Cardiac septum (tissue), 1 donor: Measurements from ENCODE around the gene GAD1. TPM values are rescaled to one million over a fixed set of nuclear protein-coding genes. Genes with fewer than 3 reads are reported as not detected.

Experiments
- DNase-seq: peaks from one replicate; pipeline ENCODE4 v3.0.0-alpha.2; 2020; ENCODE audit warnings: low spot score
- intact Hi-C: fragments of 100-400 bp; cut with DNase I; formaldehyde crosslinking; loops from one replicate; pipeline ENCODE4 v1.14.0; 2022
- long read RNA-seq: library from polyadenylated mRNA; unstranded; transcript quantifications from one replicate; pipeline ENCODE4 v2.0.0, GENCODE V29; 2021
- total RNA-seq: library from RNA; stranded (reverse); fragmentation: NEBNext Ultra II Directional; extraction: Animal tissue kit (Norgen Biotek cat#: 25700); gene quantifications from one replicate; pipeline ENCODE4 v1.2.1, GENCODE V29; 2021
- donor health status: DM: no; HTN: no; CAD: no.

The GAD1 gene
- total RNA-seq: 0.46 TPM
- long read RNA-seq: 0 reads

GRCh38 chr2:170816504-170817092 lies at the start of gene GAD1:
Gene GAD1 (plus strand): TSS chr2:170816887. CDS start chr2:170818592, 1,705 bp downstream.
- peak; percentile 91 for DNase-seq

DNA sequence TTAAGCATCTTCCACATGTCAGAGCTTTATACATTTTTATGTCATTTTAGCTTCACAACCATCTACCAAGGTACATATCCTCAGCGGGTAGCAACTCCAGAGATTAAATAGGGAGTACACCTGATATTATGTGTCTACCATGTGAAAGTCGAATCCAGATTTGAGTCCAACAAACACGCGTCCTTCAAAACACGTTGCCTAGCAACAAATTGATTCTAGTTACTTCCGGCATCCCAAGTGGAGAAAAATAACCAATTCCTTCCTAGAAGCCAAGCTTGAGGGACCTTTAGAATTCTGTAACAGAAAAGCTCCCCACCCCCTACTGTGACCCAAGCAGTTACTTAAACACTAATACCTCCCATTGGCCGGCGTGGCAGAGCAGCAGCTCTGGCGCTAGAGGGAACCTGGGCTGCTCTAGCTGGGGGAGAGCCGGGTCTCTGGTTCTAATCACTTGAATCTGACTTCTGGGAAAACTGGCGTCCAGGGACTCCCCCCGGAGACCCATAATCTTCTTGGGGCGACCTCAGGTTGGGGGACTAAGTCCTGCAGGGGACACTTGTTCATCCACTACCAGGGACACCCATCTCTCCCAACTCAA lies 46.6 kb upstream of the GAD1 start, which contains the start of gene ERICH2:
Gene ERICH2 (plus strand): TSS at position 371 of the 598 bp plus-strand sequence. CDS start 304 bp downstream, outside the sequence.
- DNase-seq: no peak
- intact Hi-C loops: no loop called here

More at GRCh38 chr2:170816504-170817092, at the start of gene GAD1:
- intact Hi-C loops: loop anchor here (10.0 kb wide), 1 partner anchor 582 kb away; no protein-coding TSS in a partner anchor

GRCh38 chr2:170770606-170771420 lies 45.9 kb upstream of the GAD1 start:
- DNase-seq: peak; percentile 84
- intact Hi-C loops: no loop called here

DNA sequence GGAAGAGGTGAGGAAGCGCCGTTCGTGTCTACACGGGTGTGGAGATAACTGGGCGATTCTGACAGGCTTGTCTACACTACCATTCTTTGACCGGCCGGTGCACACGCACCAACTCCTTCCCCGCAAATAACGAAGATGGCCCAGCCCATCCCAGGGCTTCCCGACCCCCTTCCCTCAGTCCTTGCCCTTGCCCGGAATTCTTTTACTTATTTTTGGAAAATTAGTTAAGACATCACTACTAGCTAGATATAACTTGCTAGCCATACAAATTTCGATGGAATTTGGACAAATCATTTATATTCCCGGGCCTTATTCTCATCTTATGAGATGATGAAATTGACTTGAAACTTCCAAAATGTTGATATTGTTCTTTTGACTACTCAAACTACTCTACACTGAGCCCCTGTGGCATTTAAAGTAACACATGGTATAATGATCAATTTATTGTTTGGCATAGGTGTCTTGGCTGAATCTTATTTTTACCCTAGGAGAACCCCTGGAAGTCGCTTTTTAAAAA lies 45.2 kb upstream of the GAD1 start:
- intact Hi-C loops: no loop called here
- DNase-seq: no peak

- intact Hi-C loops: no loop called here
- no peak for DNase-seq
Measured at GRCh38 chr2:170772295-170772694, 44.4 kb upstream of the GAD1 start.

GRCh38 chr2:170774074-170774473 lies 42.6 kb upstream of the GAD1 start:
- intact Hi-C loops: no loop called here

GRCh38 chr2:170778900-170779299 lies 37.8 kb upstream of the GAD1 start:
- intact Hi-C loops: no loop called here
- no peak for DNase-seq

More at GRCh38 chr2:170774074-170774473, 42.6 kb upstream of the GAD1 start:
- no peak for DNase-seq

- intact Hi-C loops: no loop called here
Measured at GRCh38 chr2:170779304-170779703, 37.4 kb upstream of the GAD1 start.

DNA sequence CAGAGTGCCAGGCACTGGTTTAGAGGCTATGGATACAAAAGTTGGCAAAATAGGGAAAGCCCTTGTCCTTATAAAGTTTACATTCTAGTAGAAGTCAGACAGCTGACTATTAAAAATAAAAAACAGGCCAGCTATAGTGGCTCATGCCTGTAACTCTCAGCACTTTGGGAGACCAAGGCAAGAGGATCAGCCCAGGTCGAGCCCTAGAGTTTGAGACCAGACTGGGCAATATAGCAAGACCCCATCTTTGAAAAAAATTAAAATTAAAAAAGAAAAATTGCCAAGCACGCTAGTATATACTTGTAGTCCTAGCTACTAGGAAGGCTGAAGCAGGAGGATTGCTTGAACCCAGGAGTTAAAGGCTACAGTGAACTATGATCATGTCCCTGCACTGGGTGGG lies 34.0 kb upstream of the GAD1 start:
- no peak for DNase-seq
- intact Hi-C loops: no loop called here

More at GRCh38 chr2:170779304-170779703, 37.4 kb upstream of the GAD1 start:
- DNase-seq: no peak

DNA sequence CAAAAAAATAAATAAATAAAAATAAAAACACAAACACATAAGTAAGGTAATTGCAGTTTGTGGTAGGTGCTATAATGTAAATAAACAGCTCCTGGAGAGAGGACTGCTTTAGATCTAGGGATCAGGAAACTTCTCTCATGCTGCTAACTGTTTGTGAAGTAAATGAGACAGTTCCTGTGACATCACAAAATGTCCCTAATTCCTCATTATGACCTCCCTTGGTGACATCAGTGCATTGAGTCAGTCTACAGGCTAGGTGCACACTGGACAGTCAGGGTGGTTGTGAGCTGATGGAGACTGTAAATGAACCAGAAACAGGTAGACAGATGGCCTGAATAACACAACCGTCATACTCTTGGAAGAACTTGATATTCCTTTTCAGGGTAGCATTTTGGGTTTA lies 33.1 kb upstream of the GAD1 start:
- no peak for DNase-seq
- intact Hi-C loops: no loop called here

GRCh38 chr2:170798996-170799395 lies 17.7 kb upstream of the GAD1 start:
- DNase-seq: no peak
- intact Hi-C loops: no loop called here

- intact Hi-C loops: no loop called here
- no peak for DNase-seq
Measured at GRCh38 chr2:170806548-170806947, 10.1 kb upstream of the GAD1 start.

GRCh38 chr2:170812710-170813600 lies 3.7 kb upstream of the GAD1 start:
- intact Hi-C loops: loop anchor here (1.0 to 10.0 kb wide), 4 partner anchors 96 to 578 kb away; partner anchors contain the start of gene SP5
- no peak for DNase-seq

GRCh38 chr2:170813611-170814532 lies 2.8 kb upstream of the GAD1 start:
- no peak for DNase-seq
- intact Hi-C loops: loop anchor here (1.0 to 10.0 kb wide), 5 partner anchors 97 to 579 kb away; partner anchors contain the start of gene SP5

DNA sequence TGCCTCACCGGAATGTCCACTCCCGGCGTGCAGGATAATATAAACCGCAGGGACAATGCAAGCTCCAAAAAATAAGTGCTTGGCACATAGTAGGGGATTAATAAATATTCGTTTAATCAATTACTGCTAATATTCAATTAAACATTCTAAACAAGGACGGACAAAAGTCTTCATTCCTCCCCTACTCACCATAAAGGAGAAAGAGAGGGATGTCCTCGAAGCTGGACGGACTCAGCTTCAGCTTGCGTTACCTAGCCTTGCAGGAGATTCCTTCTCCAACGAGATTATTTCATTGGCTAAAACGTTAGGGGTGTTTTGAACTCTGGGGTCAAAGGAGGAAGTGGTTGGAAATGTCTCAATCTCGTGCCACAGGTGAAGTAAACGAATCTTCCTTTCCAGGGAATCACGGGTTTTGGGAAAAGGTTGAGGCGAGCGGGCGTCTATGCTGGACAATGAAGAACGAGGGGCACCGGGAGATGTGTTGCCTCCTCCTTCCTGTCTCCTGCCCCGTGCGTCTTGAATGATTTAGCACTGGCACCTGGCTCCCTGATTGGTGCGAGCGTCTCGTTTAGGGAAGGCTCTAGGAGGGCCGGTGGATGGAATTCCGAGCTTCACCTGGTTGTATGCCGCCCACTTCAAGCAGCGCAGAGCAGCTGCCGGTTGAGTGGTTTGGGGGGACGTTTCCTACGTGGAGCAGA lies 2.0 kb upstream of the GAD1 start:
- intact Hi-C loops: loop anchor here (2.0 to 10.0 kb wide), 4 partner anchors 97 to 580 kb away; partner anchors contain the start of gene SP5
- no peak for DNase-seq

DNA sequence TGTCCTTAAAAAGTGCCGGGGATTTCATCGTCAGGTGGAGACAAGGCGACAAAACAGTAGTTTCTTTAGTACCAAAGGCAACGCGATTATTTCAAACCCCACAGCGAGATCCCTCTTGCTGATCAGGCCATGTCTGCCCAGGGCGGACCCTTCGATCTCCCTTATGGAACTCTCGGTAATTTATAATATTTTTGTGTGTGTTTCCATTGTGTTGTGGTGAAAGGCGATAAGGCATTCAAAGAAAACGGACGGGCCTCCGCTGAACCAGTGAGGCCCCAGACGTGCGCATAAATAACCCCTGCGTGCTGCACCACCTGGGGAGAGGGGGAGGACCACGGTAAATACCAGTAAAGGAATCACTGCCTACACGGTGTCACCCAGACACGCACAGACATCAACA lies 1.4 kb upstream of the GAD1 start:
- intact Hi-C loops: loop anchor here (2.0 to 10.0 kb wide), 2 partner anchors 447 to 581 kb away; no protein-coding TSS in a partner anchor
- DNase-seq: no peak
